NOMO-1 (cell line): ENCODE results near the gene BMP5.

Experiments used
- DNase-seq, 2 experiments: peaks; one replicate each; lab custom pipeline; 2025; ENCODE audit not compliant: unreplicated experiment in 2 of 2; lab: John Stamatoyannopoulos, UW

BMP5 gene

DNA sequence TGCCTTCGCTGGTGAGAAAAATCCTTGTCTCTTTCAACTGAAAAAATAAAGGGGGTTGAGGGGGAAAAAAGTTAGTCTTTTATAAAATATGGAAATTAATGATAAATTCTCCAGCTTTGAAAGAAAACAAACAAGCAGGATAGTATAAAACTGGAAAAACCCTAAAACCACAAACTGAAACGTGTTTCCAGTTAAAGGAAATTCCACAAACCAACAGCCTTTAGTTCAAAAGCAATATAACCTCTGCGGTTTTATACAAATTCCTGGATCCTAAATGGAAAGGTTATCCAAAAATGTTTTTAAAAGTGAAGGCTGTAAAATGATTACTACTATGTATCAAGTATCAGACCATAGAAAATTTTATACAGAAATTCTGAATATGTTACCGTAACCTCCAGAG, 55.6 kb downstream of the BMP5 start:
- no peak for DNase-seq

DNA sequence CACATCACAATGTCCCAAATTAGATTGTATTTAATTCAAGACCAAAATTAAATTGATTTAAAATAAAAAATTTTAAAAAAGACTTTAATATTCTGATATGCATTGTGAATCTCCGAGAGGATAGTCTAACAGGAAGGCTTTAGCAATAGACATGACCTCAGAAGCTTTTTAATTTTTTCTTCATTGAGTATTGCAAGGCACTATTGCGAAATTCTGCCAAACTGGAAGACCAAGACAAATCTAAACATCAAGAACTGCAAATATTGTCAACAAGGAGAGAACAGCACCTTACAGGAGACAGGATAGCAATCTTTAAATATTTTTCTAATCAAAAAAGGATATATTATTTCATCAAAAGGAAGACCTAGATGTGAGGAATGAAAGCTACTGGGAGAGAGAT, 56.9 kb downstream of the BMP5 start:
- no peak for DNase-seq

DNA sequence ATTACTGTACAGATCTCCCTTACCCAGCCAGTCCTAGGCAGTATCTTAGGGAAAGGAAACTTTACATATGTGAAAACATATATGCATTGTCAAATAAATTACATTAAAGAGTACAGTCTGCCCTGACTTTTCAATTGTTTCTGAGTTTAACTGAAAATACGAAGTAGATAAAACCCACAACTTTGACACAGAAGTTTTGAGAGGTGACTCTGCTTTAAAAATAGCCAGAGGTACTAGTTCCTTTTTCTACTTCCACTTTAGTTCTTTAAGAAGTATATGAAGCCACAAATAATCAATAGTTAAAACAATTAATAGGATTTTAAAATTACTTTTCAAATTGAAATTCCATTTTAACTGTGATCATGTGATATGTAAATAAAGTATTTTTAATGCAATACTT, 62.9 kb downstream of the BMP5 start:
- no peak for DNase-seq

DNA sequence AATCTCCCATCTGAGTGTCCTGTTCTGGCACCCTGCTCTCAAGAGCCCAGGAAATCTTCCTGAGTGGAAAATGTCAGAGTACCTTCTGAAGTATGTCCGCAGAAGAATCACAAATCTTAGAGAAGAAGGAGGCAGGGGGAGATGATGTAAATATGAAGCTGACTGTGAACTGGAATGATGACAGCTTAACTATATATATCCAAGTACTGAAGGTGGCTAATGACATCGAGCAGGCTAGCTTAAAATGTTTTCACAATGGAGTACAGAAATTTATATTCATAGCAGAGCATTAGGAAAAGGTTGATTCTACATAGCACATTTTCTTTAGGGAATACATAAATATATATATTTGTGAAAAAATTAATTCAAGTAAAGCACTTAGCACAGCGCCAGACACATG, 64.3 kb downstream of the BMP5 start:
- no peak for DNase-seq

DNA sequence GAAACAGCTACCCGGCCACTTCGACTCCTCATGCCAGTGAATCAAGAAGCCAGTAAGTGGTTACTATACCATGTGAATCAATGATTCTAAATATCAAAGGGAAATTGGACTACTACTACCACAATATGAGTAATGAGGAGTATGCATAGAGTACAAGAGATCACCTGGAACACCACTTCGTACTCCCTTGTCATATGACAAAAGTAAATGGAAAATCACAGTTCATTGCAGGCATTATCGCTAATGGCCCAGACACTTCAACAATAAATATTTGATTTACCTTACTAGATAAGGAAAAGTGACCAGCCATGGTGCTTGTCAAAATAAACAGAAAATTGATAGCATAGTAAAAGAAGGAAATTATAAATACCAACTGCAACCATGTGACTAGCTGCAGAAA, 73.1 kb downstream of the BMP5 start:
- DNase-seq, result no peak

DNA sequence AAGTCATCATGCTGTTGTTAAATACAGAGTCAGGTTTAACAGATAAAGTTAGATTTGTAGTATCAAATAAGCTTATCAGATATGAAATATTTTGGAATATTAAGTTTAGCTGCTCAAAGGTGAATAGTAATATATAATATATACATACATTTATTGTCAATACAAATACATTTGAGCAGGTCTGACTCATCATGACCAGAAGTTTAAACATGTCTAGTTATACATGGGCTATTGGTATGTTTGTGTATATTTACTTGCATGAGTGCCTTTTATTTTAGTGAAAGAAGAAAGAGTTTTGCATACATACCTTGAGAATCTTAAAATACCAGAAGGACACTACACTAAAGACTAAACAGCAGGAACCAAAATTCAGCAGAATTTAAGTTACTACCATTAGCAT, 76.8 kb downstream of the BMP5 start:
- DNase-seq, result no peak

DNA sequence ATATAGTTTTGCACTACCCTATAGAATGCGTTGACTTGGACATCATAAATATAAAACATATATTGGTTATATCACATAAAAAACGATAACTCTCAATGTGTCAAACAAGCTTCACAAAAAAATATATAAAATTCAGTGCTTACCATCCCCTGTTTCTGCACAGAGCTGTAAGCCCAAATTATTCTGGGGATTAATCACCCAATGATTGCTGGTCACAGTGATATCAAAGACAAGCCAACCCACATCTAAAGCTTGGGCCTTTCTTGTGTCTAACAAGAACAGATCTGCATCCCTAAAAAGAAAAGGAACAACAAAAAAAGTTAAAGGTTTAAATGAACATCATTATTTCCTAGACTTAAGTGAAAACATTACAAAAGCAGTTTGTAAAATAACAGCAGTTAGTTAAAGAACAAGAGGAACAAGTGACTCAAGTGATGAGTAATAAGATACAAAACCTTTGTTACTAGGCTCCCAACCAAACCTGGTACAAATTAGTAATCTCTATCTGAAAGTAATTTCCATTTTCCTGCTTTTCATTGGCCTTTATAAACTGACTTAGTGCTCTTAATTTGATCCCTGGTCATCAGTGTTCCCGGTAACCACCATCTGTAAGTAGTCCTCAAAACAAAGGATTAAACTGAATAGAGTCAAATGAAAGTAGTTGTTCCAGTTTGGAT, 81.1 kb downstream of the BMP5 start:
- DNase-seq, result no peak

DNA sequence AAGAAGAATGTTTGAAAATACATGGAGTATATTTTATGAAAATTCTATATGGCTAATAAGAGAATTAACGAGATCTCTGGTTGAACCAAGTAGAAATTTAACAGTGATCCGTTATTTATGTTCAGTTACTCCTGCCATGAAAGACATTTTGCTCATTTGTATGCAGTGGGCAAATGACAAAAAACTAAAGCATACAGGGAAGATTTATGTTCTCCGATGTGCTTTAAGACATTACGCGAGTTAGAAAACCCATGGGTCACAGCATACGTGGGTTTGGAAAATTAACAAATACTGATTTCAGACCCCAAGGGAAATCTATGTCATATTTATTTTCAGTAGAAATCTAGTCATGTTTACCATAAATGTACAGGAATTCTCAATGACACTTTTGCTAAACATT, 90.1 kb downstream of the BMP5 start:
- no peak for DNase-seq

DNA sequence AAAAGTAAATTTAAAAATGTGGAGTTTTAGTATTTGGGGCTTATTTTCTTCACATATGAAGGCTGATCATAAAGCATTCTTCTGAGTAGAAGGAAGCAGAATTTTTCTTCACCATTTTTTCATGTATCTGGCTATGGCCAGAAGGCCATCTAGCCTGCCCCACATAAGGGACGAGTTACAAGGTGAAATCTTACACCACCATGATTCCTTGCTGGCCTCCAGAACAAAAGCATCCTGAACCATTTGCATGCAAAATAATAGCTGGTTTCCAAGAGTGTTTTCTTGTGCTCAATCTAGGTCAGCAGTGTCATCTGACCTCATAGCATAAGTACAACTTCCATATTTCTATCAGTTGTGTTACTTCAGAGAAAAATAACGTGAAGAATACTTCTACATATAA, 93.1 kb downstream of the BMP5 start:
- DNase-seq, result no peak

DNA sequence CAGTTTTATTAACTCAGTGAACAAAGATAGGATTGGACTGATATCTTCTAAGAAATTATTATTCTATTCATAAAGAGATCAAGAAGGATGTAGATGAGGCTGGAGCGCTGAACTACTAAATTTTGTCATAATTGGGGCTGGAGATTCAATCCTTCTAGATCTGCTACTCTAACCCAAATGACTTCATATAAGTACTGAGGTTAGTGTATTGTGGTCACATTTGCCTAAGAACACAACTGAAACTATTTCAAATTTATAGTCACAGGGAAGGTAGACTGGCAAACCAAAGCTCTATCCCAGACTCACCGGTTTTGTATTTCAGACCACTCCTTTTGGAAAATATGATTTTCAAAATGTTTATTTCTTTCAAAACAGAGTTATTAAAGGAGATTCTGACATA, 96.7 kb downstream of the BMP5 start:
- DNase-seq, result no peak

DNA sequence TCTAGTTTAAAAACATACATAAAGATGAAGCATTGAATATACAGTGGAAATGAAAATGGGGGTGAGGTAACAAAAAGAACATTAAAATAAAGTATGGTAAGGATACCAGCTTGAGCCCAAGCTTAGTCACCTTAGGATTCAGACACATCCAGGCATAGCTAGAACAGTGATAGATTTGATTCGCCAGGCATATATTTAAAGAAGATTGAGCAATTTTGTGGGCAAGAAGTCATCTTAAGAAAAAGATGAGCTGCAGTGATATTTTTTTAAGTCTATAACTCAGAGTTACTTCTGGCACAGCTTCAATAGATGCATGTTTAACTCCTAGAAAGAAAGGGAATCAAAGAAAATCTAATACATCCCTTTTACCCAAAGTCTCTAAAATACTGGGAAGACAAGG, 97.9 kb downstream of the BMP5 start:
- no peak for DNase-seq

DNA sequence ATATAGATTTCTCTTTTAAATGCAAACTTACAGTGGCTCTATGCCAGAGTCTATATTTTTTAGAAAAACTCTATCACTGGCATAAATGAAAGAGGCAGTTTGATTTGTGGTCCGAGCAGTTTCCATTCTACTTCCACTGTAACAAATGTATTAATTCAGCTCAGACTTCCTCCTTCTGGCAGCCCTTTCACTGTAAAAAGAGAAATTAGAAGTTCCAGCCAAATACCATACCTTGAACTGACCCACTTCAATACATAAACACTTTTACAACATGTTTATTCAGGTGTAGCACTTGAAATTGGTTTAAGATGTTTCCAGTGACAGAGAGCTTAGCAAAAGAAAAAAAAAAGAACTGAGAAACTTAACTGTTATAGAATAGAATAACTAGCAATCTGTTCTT, 99.3 kb downstream of the BMP5 start:
- no peak for DNase-seq

DNA sequence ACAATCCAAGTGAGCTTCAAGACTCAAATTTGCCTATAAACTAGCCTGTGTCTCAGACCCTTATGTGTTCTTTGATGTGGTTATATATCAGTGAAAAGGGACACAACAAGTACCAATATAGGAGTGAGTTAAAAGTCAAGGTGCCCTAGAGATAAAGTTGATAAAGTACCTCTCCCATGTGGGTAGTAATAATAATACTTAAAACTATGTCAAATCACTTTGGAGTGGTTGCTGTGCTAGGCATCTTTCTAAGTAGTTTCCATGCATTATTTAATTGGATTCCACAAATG, 100.4 kb downstream of the BMP5 start:
- DNase-seq, result no peak

DNA sequence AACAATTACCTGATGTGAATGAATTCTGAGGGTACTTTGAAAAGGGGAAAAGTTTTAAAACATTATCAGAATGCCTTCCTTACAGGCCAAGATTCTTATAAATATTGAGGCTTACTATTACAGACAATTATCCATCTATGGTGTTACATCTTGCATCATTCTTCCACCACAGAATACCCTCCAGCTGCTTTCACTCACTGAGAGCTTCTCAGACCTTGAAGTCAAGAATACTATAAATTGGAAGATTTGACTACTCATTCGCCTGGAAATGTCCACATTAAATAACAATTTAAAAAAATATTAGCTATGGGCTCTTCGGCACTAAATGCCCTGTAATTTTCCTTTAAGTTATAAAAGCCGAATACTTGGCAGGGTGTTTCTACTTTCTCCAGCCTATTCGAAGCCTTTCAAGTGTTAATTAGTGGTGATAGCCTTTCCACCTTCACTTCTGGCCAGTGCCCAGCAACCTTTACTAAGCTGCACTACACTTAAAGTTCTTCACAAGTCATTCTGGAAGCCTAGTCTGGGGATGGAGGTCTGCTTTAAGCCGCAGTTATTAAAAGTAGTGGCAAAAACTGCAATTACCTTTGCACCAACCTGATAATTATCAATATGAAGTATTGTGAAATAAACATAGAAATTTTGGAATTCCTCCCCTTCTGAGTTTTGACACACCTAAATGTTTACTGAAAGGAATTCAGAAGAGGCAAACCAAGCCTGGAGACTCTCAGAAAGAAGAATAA, 100.9 kb downstream of the BMP5 start:
- no peak for DNase-seq

DNA sequence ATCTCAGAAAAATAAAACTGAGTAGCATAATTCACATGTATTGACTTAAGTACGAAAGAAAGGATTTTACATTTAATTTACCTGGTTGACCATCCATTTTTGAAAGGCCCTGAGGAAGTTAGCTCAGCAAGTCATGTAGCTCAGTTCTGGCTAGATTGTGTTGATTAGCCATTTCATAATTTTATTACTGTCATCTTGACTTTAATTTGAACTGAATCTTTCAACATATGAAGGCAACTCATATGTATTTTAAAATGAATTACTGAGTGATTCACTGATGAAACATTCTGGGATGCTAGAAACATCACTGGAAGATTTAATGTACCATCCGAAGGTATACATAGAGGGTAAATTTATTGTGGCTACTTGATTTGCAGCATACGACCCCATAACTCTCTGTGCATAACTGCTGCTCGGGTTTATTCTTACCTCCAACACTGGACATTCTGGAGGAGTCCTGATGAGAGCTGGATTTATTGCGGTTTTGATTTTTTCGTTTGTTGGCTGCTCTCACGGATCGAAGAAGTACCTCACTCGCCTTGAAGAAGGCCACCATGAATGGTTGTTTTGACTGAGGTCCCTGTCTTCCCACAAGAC, 101.7 kb downstream of the BMP5 start:
- DNase-seq, result no peak

DNA sequence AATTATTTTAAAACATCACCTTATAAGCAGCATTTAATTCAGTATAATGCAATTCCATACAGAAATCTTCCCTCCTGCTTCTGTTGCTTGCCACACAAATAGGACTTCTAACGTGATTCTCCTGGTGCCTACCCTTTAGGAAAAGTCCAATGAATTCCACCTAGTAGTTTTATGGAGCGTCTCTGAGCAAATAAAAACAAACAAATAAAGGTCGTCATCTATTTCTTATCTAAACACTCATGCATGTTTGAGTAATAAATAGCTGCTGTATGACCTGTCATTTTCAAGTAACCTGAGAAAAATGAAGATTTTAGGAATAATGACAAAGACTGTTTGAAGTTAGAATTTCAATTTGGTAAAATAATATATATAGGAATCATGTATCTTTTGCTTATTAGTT, 102.7 kb downstream of the BMP5 start:
- no peak for DNase-seq

DNA sequence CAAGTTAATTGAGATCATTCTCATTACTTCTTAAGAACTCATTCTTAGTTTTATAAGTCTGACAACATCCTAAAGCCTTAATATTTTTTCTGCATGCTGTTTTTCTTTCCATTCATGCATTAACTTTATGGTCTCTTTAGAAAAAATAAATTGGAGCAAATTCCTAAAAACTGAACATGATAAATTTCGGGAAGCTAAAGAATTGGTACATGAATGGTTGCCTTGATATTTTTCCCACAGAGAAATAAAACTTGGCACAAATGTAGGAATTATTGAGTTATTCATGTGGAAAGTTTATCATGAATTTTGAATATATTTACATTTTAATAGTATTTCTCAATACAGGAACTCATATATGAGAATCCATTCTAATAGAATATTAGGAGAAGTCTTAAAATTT, 115.9 kb downstream of the BMP5 start:
- no peak for DNase-seq

DNA sequence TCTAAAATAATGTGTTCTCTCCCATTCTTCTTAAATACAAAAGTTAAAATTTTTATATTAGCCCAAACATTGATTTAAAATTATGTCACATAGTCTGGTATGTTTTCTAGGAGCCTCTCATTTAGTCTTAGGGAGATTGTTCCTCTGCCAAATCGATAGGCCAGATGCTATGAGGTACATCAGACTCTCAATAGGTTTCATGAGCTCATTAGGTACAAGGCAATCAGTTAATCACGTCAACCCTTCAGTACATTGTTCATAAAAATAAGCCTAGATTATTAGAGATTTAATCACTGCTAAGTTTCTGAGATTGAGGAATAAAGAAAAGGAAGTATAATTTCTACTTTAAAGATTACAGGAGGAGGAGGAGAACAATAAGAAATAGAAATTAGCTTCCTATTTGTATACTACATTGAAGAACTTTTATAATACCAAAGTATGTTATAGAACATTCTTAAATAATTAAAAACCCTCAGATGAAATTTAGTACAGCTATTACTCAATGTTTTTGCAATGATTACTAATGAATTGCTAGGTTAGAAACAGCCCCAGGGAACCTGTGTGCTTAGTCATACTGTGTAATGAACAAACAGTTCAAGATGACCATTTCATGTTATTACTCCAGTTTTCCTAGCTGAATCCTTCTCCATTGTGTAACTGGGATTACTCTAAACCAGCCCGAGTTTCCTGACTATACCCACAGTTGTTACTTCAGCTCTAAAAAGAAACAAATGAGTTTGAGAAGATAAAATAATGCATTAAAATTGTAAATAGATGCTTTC, 117.0 kb downstream of the BMP5 start:
- no peak for DNase-seq

DNA sequence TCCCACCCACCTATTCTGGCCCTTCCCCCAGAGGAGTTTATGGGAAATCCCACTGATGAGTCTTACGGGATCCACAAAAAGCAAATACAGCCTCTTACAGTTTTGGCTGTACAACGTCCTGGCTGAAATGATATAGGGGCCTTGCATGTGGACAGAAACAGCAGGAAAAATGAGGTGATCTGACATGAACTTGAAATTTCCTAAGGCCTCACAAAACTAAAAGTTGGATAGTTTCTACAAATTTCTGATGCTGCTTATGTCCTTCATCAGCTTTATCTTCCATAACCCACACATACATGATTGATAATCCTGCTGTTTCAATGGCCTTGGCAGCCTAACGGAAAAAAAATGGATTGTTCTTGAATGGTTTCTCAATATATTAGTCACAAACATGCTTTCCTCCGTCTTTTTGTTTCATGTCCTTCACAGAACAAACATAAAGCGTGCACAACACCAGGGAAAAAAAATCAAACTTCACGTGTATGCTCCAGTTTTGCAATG, 118.8 kb downstream of the BMP5 start:
- no peak for DNase-seq

DNA sequence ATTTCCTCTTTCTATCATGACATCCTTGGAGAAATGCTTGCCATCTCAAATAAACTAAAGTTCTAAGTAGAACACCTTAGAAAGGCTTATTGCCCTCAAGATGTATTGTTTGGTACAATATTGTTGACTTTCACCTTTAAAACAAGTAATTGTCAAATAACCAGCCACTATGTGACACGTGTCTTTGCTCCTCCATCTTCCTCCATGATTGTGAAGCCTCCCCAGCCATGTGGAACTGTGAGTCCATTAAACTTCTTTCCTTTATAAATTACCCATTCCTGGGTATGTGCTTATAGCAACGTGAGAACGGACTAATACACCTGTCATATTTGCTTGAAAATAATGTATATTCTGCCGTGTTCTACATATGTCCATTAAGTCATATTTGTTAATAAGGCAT, 126.5 kb downstream of the BMP5 start:
- DNase-seq, result no peak

DNA sequence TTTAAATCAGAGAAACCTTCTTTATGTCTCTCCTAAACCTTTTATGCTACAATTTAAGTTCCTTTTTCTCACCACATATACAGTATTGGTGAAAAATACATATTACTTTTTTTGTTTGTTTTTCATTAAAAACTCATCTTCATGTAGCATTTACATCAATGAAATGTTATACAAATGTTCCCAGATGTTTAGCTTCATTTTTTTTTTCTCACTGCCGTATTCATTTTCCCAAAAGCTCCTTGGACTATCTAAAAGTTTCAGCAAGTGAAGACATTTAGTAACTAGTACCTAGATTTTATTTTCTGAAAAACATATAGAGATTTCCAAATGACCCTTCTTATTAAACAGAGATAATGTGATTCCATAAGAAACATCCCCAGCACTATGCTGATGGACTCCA, 128.9 kb downstream of the BMP5 start:
- no peak for DNase-seq

DNA sequence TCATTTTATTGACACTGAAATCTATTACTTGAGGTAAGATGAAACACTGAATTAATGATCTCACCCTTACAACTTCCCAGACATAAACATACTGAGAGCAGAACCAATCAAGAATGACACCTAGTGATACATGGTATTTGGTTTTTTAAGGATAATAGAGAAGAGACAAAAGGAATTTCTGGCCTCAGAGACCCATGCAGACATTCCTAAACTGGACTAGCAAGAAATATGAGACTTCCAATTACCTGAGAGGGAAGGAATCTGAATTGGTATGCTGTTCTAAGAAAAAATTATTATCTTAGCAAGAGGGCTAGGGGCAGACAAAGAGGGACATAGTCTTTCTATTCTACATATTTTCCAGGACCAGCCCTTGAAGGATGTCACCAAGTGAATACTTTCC, 141.1 kb downstream of the BMP5 start:
- DNase-seq, result no peak
